AG08396 (cell line): ENCODE data around the gene BSN.

Experiments used
- DNase-seq: peaks from one replicate; pipeline ENCODE4 v3.0.0; 2012; ENCODE audit warnings: low spot score, mixed read lengths

BSN gene

GRCh38 chr3:49629451-49629850 is 75.2 kb downstream of the BSN start:
- no peak for DNase-seq

DNA sequence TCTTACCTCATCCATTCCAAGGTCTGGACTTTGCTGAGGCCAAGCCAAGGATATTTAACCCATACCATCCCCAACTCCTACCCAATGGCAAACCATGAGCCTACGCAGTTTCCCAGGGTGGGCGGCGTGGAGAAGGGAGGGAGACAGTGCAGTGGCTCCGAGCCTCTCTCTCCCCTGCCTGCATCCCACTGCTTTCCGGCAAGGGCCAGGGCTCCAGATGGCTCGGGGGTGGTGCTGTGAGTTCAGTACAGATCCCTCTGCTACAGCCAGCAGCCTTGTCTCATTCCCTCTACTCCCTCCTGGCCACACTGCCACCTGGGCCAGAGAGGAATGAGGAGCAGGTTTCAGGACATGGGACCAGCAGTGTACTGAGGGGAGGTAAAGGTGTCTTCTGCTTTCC is 75.6 kb downstream of the BSN start:
- DNase-seq: no peak

DNA sequence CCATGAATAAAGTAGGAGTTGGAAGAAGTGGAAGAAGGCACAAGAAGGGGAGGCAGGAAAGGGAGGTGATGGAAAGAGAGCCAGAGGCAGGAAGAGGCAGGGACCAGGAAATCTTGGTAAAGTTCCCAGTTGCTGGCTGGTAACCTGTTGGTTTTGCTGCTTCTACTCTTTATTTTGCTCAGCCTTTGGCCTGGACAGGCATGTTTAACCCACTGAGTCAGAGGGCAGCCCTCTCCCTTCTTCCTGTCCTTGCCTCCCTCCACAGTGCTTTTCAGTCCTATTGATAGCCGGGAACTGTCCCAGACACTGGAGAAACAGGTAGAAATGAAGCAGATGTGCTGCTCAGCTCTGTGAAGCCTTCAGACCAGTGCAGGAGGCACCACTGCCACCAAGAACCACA is 76.5 kb downstream of the BSN start:
- DNase-seq: no peak

DNA sequence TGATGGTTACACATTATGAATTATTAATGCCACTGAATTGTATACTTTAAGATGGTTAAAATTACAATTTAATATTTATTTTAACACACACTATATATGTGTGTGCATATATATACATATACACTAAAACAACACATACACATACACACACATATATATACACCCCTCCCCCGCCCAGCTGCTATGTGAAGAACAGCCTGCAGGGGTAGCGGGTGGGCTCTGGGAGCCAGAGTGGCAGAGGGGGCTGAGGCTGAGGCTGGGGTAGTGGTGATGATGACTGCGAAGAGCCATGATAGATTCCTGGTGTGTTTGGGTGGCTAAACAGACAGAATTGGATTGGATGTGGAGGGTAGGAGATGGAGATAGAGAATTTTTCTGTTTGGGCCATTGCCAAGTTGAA is 80.5 kb downstream of the BSN start:
- no peak for DNase-seq

- DNase-seq: no peak
These were observed 82.8 kb downstream of the BSN start for GRCh38 chr3:49636883-49637609.

GRCh38 chr3:49638445-49638844 is 84.2 kb downstream of the BSN start:
- peak; percentile 33 for DNase-seq

DNA sequence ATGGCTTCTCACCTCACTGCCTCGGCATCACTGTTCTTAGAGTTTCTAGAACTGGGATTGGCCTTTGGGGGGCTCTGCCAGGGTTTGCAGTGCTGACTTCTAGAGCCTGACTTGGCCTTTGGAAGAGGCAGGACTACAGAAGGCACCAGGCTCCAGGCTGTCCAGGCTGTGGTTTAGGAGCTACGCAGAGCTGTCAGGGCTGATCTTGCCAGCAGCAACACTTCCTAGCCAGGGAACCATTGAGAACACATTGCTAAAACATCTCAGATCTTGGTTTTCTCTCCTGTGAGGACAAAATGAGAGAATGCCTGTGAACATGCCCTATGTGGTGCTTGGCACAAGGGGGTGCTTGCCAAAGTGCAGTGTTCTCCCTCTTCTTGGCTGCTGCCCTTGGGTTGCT is 85.3 kb downstream of the BSN start:
- DNase-seq: no peak

- no peak for DNase-seq
These were observed 87.0 kb downstream of the BSN start for GRCh38 chr3:49641292-49641691.

- DNase-seq: no peak
These were observed 87.8 kb downstream of the BSN start for GRCh38 chr3:49641921-49642707.

DNA sequence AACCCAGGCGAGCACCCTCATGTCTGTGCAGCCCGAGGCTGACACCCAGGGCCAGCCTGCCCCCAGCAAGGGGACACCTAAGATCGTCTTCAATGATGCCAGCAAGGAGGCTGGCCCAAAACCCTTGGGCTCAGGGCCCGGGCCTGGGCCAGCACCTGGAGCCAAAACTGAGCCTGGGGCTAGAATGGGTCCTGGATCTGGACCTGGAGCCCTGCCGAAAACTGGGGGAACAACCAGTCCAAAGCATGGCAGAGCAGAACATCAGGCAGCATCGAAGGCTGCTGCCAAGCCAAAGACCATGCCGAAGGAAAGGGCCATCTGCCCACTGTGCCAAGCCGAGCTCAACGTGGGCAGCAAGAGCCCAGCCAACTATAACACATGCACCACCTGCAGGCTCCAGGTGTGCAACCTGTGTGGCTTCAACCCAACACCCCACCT is 88.5 kb downstream of the BSN start:
- DNase-seq: no peak

DNA sequence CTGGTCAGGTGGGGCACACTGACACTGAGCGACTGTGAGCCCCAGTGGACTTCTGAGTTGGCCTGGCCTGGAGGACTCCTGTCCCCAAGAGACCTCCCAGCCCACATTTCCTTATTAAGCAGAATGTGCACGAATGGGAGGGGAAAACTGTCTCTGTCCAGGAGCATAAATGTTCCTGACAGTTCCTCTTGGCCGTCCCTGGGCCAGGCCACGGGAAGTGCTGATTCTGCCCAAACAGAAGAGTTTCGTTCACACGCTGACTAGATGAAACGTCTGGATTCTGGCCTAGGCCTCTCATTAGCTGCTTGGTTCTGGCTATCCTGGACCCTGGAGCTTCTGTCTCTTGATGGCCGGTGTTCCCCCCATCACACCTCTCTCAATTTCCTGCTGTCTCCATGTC is 90.4 kb downstream of the BSN start:
- DNase-seq: no peak

- DNase-seq: no peak
These were observed 92.0 kb downstream of the BSN start for GRCh38 chr3:49646236-49646635.

DNA sequence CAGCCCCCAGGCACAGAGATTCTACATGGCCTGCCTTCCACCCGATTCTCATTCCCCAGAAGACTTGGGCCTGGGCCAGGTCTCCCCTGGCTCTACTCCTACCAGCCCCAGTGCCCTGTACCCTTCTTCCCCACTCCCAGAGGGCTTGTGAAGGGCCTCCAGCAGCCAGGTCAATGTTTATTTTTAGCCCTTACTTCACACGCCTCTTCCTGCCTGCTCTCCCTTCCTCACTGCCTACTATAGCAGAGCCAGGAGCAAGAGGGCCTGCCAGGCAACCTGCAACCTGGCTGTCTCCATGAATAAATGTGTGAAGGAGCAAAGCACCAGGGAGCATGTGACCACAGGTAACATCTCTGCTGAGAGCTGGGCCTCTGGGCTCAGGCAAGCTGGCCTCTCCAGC is 93.5 kb downstream of the BSN start:
- no peak for DNase-seq

- no peak for DNase-seq
These were observed 94.2 kb downstream of the BSN start for GRCh38 chr3:49648354-49649019.

DNA sequence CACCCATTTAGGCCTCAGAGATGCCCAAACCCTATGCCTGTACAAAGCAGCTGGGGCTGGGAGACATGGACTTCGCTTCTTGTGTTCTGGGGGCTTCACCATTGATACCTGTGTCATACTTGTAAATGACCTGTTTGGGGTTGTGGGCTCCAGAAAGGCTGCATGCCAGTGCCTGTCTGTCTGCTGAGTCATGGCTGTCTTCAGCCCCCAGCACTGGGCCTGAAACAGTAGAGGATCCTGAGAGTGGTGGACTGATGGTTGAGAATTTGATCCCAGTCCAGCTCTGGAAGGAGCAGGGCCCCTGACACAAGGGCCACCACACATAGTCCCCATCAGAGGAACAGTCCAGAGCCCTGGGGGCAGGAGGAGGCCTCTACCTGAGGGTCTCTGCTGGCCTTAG is 95.3 kb downstream of the BSN start:
- no peak for DNase-seq

DNA sequence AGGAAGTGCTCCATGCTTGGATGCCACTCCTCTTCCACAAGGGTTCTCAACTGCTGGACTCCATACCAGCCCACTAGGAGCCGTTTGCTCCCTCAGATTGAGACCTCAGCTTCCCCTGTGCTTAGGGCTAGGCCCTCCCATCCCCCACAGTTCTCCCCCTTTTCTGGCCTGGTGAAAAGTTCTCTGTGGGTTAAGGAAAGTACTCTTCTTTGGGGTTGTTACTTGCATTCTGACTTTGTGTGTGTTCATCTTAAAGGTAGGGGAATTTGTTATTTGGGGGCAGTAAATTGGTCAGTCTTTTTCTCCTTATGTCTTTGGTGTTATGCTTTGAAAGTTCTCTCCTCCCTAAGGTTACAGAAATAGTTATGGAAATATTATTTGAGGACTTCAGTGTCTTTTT is 95.9 kb downstream of the BSN start:
- no peak for DNase-seq

- DNase-seq: no peak
These were observed 96.4 kb downstream of the BSN start for GRCh38 chr3:49650637-49651036.

DNA sequence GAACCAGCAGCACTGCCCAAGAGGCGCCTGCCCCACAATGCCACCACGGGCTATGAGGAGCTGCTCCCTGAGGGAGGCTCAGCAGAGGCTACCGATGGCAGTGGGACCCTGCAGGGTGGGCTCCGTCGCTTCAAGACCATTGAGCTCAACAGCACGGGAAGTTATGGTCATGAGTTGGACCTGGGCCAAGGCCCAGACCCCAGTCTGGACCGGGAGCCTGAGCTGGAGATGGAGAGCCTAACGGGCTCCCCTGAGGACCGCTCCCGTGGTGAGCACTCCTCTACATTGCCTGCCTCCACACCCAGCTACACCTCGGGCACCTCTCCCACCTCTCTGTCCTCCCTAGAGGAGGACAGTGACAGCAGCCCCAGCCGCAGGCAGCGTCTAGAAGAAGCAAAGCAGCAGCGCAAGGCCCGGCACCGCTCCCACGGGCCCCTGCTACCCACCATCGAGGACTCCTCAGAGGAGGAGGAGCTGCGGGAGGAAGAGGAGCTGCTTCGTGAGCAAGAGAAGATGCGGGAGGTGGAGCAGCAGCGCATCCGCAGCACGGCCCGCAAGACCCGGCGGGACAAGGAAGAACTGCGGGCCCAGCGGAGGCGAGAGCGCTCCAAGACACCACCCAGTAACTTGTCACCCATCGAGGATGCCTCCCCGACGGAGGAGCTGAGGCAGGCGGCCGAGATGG is 98.1 kb downstream of the BSN start:
- no peak for DNase-seq

DNA sequence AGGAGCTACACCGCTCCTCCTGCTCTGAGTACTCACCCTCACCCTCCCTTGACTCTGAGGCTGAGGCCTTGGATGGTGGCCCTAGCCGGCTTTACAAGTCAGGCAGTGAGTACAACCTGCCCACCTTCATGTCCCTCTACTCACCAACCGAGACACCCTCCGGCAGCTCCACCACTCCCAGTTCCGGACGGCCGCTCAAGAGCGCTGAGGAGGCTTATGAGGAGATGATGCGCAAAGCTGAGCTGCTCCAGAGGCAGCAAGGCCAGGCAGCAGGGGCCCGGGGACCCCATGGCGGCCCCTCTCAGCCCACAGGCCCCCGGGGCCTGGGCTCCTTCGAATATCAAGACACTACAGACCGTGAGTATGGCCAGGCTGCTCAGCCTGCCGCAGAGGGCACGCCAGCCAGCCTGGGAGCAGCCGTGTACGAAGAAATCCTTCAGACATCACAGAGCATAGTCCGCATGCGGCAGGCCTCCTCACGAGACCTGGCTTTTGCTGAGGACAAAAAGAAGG is 98.7 kb downstream of the BSN start:
- no peak for DNase-seq

DNA sequence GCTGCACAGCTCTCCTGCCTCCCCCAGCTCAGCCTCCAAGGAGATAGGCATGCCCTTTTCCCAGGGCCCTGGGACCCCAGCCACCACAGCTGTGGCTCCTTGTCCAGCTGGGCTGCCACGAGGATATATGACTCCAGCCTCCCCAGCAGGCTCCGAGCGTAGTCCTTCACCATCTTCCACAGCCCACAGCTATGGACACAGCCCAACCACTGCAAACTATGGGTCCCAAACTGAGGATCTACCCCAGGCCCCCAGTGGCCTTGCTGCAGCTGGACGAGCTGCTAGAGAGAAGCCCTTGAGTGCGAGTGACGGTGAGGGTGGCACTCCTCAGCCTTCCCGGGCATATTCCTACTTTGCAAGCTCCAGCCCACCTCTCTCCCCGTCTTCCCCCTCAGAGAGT is 99.3 kb downstream of the BSN start:
- no peak for DNase-seq

GRCh38 chr3:49654176-49654825 is 100.0 kb downstream of the BSN start:
- DNase-seq: no peak
